ENCODE results near the gene UFD1. TPM values are rescaled to one million over a fixed set of nuclear protein-coding genes. Genes with fewer than 3 reads are reported as not detected.

UFD1 gene
- total and polyA plus RNA-seq, 9 of the 15 experiments (the other 6 are each of a cell fraction or from before 2014, with no cell fraction given) = 238 to 645 (median 363) TPM

DNA sequence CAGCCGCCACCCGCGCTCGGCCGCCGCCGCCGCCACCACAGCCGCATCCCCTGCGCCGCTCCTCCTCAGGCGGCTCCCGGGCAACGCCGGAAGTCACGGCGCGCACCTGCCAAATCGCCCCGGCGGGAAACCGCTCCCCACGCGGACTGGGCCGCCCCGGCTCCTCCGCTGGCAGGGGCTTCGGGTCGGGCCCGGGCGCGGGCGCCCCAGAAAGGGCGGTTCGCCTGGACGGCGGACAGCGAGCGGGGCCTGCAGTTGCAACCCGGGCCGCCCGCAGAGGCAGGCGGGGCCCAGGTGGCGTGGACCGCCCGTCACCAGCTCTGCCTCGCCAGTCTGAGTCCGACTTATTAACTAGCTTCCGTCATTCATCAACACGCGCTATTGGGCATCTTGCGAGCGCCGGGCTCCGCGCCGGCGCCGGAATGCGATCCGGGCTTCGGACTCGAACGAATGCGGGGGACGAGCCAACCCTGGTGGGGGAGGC, 47.3 kb downstream of the UFD1 start, which contains the start of gene HIRA (continued):
- TF ChIP-seq, protein P1, sequence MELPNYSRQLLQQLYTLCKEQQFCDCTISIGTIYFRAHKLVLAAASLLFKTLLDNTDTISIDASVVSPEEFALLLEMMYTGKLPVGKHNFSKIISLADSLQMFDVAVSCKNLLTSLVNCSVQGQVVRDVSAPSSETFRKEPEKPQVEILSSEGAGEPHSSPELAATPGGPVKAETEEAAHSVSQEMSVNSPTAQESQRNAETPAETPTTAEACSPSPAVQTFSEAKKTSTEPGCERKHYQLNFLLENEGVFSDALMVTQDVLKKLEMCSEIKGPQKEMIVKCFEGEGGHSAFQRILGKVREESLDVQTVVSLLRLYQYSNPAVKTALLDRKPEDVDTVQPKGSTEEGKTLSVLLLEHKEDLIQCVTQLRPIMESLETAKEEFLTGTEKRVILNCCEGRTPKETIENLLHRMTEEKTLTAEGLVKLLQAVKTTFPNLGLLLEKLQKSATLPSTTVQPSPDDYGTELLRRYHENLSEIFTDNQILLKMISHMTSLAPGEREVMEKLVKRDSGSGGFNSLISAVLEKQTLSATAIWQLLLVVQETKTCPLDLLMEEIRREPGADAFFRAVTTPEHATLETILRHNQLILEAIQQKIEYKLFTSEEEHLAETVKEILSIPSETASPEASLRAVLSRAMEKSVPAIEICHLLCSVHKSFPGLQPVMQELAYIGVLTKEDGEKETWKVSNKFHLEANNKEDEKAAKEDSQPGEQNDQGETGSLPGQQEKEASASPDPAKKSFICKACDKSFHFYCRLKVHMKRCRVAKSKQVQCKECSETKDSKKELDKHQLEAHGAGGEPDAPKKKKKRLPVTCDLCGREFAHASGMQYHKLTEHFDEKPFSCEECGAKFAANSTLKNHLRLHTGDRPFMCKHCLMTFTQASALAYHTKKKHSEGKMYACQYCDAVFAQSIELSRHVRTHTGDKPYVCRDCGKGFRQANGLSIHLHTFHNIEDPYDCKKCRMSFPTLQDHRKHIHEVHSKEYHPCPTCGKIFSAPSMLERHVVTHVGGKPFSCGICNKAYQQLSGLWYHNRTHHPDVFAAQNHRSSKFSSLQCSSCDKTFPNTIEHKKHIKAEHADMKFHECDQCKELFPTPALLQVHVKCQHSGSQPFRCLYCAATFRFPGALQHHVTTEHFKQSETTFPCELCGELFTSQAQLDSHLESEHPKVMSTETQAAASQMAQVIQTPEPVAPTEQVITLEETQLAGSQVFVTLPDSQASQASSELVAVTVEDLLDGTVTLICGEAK (IDR thresholded peaks at IDR 0.05) = no peak
- TF ChIP-seq, protein P1 (CRISPR knock-in tag; IDR thresholded peaks at IDR 0.05) = no peak
- TF ChIP-seq RAD51 (IDR thresholded peaks at IDR 0.05; ENCODE audit: borderline replicate concordance, low read depth) (no peak), POLR2AphosphoS2 (IDR thresholded peaks at IDR 0.05; ENCODE audit: low read length) (no peak), POLR3A (IDR thresholded peaks at IDR 0.05; ENCODE audit: borderline replicate concordance, extremely low read depth, insufficient read depth, insufficient read length) (no peak), RAD21 (CRISPR knock-in tag; conservative IDR thresholded peaks at IDR 0.05 in 1 of 2, IDR thresholded peaks at IDR 0.05 in 1 of 2) (peak in 1 of 2 experiments; percentile 38; a peak in 2 of 4 replicates), KHSRP (IDR thresholded peaks at IDR 0.05) (no peak), THRB (CRISPR knock-in tag; conservative IDR thresholded peaks at IDR 0.05) (no peak), ZNF655 (CRISPR knock-in tag; IDR thresholded peaks at IDR 0.05) (no peak), L3MBTL2 (IDR thresholded peaks at IDR 0.05) (no peak)
- TF ChIP-seq, protein P2, sequence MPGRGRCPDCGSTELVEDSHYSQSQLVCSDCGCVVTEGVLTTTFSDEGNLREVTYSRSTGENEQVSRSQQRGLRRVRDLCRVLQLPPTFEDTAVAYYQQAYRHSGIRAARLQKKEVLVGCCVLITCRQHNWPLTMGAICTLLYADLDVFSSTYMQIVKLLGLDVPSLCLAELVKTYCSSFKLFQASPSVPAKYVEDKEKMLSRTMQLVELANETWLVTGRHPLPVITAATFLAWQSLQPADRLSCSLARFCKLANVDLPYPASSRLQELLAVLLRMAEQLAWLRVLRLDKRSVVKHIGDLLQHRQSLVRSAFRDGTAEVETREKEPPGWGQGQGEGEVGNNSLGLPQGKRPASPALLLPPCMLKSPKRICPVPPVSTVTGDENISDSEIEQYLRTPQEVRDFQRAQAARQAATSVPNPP (IDR thresholded peaks at IDR 0.05; ENCODE audit: borderline replicate concordance, insufficient read depth, insufficient read length) = no peak
